ENCODE measurements around the gene VWF.
A peak's percentile ranks its signal among the peaks of the same experiment; 100 is the strongest.

VWF gene

GRCh38 chr12:5982106-5982505, 142.4 kb downstream of the VWF start:
- DNase-seq (ENCODE audit: low read depth in 3 of 3): no peak

DNA sequence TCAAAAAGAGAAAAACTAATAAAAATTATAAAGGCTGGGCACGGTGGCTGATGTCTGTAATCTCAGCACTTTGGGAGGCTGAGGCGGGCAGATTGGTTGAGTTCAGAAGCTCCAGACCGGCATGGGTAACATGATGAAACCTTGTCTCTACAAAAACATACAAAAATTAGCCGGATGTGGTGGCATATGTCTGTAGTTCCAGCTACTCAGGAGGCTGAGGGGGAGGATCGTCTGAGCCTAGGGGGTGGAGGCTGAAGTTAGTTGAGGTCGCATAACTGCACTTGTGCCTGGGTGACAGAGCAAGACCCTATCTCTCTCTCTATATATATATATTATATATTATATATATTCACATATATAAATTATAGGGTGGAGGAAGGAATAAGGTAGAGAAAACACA, 146.9 kb downstream of the VWF start:
- DNase-seq (ENCODE audit: low read depth in 3 of 3): no peak

- DNase-seq (ENCODE audit: low read depth in 3 of 3): no peak
Measured at GRCh38 chr12:5976711-5977110, 147.8 kb downstream of the VWF start.

GRCh38 chr12:5976196-5976595, 148.3 kb downstream of the VWF start:
- DNase-seq (ENCODE audit: low read depth in 3 of 3): no peak

DNA sequence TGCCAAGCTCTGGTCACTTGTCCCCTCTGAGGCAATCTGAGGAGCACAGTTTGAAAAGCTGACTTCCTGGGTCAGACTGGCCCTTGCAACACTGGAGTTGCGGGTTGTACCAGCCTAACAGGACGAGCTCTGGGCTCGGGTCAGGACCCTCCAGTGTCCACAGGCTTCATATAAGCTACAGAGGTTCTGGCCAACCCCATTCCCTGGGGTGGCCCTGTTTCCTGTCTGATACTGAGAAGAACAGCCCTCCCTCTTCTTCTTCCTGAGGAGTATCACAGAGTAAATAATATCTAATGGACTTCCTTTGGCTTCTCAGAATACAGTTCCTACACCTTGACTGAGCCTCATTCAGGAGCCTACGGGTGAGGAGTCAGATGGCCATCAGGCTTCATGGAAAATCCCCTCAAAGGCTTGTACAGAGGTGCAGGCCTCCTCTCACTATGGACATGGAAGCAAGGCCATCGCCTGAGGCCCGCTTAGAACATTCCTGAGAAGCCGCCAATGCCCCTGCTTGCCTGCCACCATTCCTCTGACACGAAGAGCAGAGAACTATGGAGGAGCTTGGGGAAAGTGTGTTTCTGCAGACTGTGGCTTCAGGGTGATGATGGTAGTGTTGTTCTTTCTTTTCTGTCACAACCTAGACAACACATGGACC, 150.9 kb downstream of the VWF start:
- DNase-seq (ENCODE audit: low read depth in 3 of 3): no peak

GRCh38 chr12:5972387-5972786, 152.1 kb downstream of the VWF start:
- no peak for DNase-seq (ENCODE audit: low read depth in 3 of 3)

- no peak for DNase-seq (ENCODE audit: low read depth in 3 of 3)
Measured at GRCh38 chr12:5971194-5971850, 153.1 kb downstream of the VWF start.

GRCh38 chr12:5969974-5970690, 154.3 kb downstream of the VWF start:
- DNase-seq (ENCODE audit: low read depth in 3 of 3): no peak

GRCh38 chr12:5969156-5969973, 155.1 kb downstream of the VWF start:
- DNase-seq (ENCODE audit: low read depth in 3 of 3): no peak

DNA sequence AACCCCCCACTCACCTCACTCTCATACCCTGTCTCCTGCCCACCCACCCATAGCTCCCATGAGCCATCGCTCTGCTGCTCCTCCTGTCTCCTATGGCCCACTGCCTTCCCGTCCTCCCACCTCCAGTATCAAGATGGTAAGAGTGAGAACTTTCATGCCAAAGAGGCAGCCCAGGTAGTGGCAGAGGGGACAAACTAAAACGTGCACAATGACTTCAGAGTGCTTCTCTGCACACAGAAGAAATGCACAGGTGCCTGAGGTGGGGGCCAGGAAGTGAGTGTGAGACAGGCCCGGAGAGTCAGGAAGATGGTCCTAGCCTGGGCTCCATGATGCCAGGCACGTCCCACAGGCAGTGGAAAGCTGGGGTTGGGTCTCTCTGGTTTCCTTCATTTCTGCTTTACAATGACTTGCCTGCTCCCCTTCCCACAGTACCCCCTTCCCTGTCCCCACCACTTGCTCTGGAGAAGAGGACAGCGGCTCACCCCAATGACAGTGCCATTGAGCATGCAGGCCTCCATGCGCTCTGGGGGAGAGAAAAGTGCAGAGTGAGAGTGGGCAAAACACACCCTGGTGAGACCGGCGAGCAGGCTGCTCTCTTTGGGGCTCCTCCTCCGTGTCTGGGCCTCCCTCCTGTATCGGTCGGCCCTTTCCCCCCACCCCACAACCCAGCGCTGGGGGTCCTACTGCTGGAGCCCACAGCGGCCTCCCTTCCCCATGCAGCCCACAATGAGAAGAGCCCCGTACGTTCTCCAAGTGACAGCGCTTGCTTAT, 156.6 kb downstream of the VWF start:
- DNase-seq (ENCODE audit: low read depth in 3 of 3): no peak

DNA sequence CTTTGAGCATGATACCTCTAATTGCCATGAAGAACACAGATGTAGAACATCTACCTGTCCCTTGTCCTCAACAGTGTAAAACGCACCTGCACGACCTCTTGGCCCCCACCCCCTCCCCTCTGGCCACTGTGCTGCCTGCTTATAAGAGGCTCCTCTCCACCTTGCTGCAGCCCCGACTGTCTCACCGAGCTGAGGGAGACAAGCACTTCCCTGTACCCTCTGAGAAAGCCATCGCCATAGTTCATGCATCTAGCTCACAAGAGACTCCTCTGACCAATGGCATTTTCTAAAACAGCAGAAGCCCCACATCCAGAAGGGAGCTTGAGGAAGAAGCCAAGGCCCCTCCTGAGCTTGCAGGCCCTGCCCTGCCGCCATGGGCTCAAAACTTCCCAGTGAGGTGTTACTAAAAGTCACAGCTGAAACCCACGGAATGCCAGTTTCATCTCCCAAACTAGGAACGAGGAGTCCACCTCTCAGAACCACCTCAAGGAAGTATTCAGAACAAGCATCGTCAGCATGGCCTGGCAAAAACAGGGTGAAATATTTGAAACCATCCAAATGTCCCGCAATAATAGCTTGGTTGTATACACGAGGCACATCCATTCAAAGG, 157.9 kb downstream of the VWF start:
- DNase-seq (ENCODE audit: low read depth in 3 of 3): no peak

- DNase-seq (ENCODE audit: low read depth in 3 of 3): peak; percentile 12 to 32 (median 18)
Measured at GRCh38 chr12:5965950-5966383, 158.5 kb downstream of the VWF start.

GRCh38 chr12:5964913-5965900, 159.3 kb downstream of the VWF start:
- no peak for DNase-seq (ENCODE audit: low read depth in 3 of 3)

DNA sequence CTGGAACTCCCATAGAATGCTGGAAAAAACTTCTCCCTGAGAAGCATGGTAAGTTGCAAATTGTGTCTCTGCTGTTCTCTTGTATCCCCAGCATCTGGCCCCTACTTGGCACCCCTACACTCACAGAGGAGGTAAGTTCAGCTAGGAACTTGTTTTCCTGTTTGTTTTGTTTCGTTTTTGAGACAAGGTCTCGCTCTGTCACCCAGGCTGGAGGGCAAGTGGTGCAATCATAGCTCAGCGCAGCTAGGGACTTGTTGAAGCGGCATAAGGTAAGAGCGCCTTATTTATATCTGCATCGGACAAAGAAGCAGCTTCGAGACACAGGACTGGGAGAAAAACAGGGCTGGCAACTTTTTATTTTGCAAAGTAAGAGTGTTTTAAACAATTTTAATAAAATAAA, 161.0 kb downstream of the VWF start:
- no peak for DNase-seq (ENCODE audit: low read depth in 3 of 3)

DNA sequence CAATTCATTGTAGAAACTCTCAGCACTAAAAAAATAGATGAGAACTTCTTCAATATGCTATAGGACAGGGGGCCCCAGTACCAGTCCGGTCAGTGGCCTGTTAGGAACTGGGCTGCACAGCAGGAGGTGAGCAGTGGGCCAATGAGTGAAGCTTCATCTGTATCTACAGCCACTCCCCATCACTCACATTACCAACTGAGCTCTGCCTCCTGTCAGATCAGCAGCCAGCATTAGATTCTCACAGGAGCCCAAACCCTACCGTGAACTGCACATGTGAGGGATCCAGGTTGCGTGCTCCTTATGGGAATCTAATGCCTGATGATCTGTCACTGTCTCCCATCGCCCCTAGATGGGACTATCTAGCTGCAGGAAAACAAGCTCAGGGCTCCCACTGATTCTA, 163.7 kb downstream of the VWF start:
- no peak for DNase-seq (ENCODE audit: low read depth in 3 of 3)

DNA sequence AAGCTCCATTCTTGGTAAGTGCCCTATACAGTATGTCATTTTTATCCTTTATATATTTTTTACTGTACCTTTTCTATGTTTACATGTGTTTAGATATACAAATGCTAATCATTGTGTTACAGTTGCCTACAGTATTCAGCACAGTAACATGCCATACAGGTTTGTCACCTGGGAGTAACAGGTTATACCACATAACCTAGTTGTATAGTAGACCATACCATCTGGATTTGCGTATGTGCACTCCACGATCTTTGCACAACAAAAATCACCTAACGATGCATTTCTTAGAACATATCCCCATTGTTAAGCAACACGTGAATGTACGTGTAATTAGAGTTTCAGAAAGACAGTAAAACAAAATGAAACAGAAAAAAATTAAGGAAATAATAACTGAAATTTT, 167.5 kb downstream of the VWF start:
- DNase-seq (ENCODE audit: low read depth in 3 of 3): no peak

DNA sequence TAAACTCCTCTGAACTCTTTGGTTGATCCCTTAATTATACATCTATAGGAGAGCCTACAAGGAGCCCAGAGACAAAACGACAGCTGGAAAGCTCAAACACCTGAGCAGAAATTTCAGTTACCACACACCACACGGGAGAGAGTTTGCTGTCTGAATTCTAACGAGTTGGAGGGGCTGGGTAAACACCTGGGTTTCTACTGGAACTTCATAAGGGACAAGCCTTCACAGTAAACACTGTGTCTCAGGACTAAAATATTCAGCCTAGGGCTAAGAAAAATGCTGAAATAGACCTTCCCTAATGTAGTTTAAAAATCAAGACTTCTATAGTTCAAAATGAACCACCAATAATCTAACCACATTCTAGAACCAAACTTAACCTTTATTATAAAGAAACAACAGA, 169.8 kb downstream of the VWF start:
- DNase-seq (ENCODE audit: low read depth in 3 of 3): no peak

DNA sequence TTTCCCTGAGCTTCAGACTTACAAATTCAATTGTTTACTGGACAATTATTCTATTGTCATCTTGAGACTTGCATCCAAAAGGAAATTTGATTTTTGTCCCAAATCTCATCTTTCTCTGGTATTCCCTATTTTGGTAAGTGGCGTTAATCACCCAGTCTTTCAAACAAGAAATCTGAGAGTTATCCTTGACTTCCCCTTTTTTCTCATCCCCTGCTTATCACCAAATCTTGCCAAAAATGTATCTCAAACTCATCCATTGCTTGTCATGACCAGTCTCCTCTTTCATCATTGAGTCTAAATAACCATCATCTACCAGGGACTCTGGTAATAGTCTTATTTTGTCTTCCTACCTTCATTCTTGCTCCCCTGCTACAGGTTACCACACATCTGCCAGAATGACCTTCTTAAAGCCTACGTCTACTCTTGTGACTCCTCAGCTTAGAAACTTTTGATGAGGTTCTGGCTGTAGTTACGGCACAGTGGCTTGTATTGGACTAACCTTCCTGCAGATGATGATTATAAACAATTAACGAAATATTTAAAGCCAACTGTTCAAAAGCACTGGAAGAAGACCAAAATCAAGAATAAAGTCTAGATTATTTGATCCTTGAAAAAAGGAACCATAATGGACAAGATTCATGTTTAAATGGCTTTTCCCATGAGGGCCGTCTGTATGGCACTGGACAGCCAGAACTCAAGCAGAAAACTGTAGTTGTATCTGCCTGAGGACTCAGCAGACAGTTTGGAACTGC, 170.5 kb downstream of the VWF start:
- DNase-seq (ENCODE audit: low read depth in 3 of 3): no peak

- DNase-seq (ENCODE audit: low read depth in 3 of 3): no peak
Measured at GRCh38 chr12:5952031-5952430, 172.4 kb downstream of the VWF start.

Measured in stimulated activated CD4-positive, alpha-beta T cell treated with anti-CD3 and anti-CD28 coated beads, TNF-alpha, amount 100 ng/mL, for 48 hours (primary cell).